ENCODE results near the gene PIGC.
A peak's percentile ranks its signal among the peaks of the same experiment; 100 is the strongest.

Gene PIGC

DNA sequence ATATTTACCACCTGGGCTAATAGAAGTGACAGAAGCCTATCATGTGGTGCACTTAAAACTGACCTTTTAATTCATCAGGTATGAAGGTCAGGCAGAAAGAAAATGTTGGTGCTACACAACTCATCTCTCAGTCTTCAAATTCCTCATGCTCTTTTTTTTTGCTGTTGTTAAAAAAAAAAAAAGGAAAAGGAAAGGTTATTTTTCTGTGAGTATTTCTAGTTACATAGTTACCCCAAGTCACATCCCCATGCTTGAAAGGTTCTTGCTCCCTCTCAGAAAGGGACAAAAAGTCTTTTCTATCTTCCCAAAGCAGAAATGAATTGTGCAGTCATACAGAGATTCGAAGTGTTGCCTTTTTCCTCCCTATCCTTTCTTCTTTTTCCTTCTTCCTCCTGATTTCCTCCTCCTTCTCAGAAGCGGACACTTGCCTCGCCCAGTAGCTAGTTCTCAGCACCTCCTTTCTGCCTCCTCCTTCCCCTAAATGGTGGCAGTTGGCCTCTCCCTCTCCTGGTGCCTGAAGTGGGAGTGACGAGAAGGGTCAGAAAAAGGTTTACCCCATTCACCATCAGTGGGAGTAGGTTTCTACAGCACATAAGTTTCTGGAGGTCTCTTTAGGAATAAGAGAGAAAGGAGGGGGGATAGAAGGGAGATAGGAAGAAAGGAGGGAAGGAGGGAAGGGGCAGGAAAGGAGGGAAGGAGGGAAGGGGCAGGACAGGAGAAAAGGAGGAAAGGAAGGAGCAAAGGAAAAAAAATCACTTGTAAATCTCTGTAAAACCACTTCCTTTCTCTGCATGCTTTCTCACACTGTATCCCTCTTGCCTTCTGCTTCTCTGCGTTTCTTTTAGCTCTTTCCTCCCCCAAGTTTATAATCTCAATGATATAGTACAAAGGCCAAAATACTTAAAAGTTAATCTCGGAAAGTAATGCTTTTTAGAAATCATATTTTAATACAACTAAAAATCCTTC is 43.8 kb downstream of the PIGC start:
- H3K4me3 ChIP-seq (ENCODE audit: control insufficient read depth, low read depth, low read length) = no peak overlapping the region
- TF ChIP-seq, protein P1, sequence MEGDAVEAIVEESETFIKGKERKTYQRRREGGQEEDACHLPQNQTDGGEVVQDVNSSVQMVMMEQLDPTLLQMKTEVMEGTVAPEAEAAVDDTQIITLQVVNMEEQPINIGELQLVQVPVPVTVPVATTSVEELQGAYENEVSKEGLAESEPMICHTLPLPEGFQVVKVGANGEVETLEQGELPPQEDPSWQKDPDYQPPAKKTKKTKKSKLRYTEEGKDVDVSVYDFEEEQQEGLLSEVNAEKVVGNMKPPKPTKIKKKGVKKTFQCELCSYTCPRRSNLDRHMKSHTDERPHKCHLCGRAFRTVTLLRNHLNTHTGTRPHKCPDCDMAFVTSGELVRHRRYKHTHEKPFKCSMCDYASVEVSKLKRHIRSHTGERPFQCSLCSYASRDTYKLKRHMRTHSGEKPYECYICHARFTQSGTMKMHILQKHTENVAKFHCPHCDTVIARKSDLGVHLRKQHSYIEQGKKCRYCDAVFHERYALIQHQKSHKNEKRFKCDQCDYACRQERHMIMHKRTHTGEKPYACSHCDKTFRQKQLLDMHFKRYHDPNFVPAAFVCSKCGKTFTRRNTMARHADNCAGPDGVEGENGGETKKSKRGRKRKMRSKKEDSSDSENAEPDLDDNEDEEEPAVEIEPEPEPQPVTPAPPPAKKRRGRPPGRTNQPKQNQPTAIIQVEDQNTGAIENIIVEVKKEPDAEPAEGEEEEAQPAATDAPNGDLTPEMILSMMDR (conservative IDR thresholded peaks at IDR 0.05; ENCODE audit: control insufficient read depth, insufficient read depth, low read depth, low read length) = no peak
- no peak for DNase-seq (ENCODE audit: low read depth)

- no peak overlapping the region for H3K4me3 ChIP-seq (ENCODE audit: control insufficient read depth, low read depth, low read length)
- peak; percentile 93 for DNase-seq (ENCODE audit: low read depth)
- TF ChIP-seq, protein P1 (conservative IDR thresholded peaks at IDR 0.05; ENCODE audit: control insufficient read depth, insufficient read depth, low read depth, low read length) = peak; percentile 54
Observed at GRCh38 chr1:172398970-172399755, 44.7 kb downstream of the PIGC start.

DNA sequence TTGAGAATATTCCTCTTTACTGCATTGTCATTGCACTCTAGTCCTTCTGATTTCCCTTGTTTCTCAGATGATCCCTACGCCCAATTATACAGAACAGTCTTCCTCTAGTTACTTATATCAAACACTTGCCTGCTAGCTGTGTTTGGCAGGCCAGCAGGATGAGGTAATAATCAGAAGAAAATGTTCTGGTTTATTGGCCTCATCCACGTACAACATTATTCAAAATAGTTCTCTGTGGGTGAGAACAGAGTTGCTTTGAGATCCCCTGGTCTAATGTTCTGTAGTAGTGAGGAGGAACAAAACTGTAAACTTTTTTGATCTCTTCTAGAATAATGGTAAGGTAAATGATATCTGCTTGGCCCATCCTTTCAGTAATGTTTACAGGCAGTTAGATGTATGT is 45.7 kb downstream of the PIGC start:
- no peak overlapping the region for H3K4me3 ChIP-seq (ENCODE audit: control insufficient read depth, low read depth, low read length)
- TF ChIP-seq, protein P1 (conservative IDR thresholded peaks at IDR 0.05; ENCODE audit: control insufficient read depth, insufficient read depth, low read depth, low read length) = no peak
- DNase-seq (ENCODE audit: low read depth) = peak; percentile 55

GRCh38 chr1:172397633-172398032 is 46.2 kb downstream of the PIGC start:
- DNase-seq (ENCODE audit: low read depth) = no peak
- TF ChIP-seq, protein P1 (conservative IDR thresholded peaks at IDR 0.05; ENCODE audit: control insufficient read depth, insufficient read depth, low read depth, low read length) = no peak
- no peak overlapping the region for H3K4me3 ChIP-seq (ENCODE audit: control insufficient read depth, low read depth, low read length)

DNA sequence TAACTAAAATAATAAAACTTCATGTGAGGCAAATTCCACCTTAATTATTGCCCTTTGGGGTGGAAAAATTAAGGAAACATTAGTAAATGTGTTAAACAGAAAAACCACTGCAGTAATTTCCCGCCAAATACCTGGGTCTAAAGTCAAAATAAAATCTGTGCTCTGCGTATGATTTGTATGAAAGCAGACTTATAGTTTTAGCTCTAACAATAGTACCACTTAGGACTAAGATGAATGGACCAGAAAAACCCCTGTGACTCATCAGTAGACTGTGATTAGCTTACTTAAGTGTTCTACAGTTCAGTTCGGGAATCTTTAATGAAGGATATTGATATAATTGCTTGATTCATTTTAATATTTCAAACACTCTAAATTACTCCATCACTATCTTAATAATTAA is 46.6 kb downstream of the PIGC start:
- peak; percentile 75 for DNase-seq (ENCODE audit: low read depth)
- TF ChIP-seq, protein P1 (conservative IDR thresholded peaks at IDR 0.05; ENCODE audit: control insufficient read depth, insufficient read depth, low read depth, low read length) = no peak

GRCh38 chr1:172395576-172395975 is 48.3 kb downstream of the PIGC start:
- no peak overlapping the region for H3K4me3 ChIP-seq (ENCODE audit: control insufficient read depth, low read depth, low read length)
- no peak for DNase-seq (ENCODE audit: low read depth)
- TF ChIP-seq, protein P1 (conservative IDR thresholded peaks at IDR 0.05; ENCODE audit: control insufficient read depth, insufficient read depth, low read depth, low read length) = no peak

More for the DNA sequence above, 46.6 kb downstream of the PIGC start:
- H3K4me3 ChIP-seq (ENCODE audit: control insufficient read depth, low read depth, low read length) = no peak overlapping the region

All from fibroblast of mammary gland (primary cell).